Measurements from ENCODE around the gene TCF3.

TCF3 gene

GRCh38 chr19:1627194-1627593 is 25.2 kb downstream of the TCF3 start:
- H3K4me1 ChIP-seq (ENCODE audit: control insufficient read depth, insufficient read depth, low read length): no peaks in the 10 kb centered on the region
- no peaks in the 10 kb centered on the region for H3K9me3 ChIP-seq (ENCODE audit: control insufficient read depth in 2 of 2, low read length in 2 of 2)
- no peak overlapping the region for H3K27ac ChIP-seq (ENCODE audit: low read length)
- no peaks in the 10 kb centered on the region for H3K27me3 ChIP-seq (ENCODE audit: control insufficient read depth in 1 of 2, insufficient read depth in 2 of 2, low read length in 2 of 2)
- H3K36me3 ChIP-seq (ENCODE audit: control insufficient read depth in 2 of 2, insufficient read depth in 2 of 2, low read length in 2 of 2): peaks cover 0 to 11% of the 10 kb centered on the region in 2 donors
- no peak overlapping the region for H3K9ac ChIP-seq (ENCODE audit: low read length in 2 of 2)
- H3K4me3 ChIP-seq (ENCODE audit: low read length in 2 of 2): no peak overlapping the region

GRCh38 chr19:1626417-1627010 is 25.9 kb downstream of the TCF3 start:
- Histone ChIP-seq H3K9ac (ENCODE audit: low read length in 2 of 2) (no peak overlapping the region), H3K9me3 (ENCODE audit: control insufficient read depth in 2 of 2, low read length in 2 of 2) (no peaks in the 10 kb centered on the region), H3K36me3 (ENCODE audit: control insufficient read depth in 2 of 2, insufficient read depth in 2 of 2, low read length in 2 of 2) (peaks cover 0 to 6% of the 10 kb centered on the region in 2 donors), H3K27ac (ENCODE audit: low read length) (no peak overlapping the region), H3K27me3 (ENCODE audit: control insufficient read depth in 1 of 2, insufficient read depth in 2 of 2, low read length in 2 of 2) (no peaks in the 10 kb centered on the region), H3K4me3 (ENCODE audit: low read length in 2 of 2) (no peak overlapping the region), H3K4me1 (ENCODE audit: control insufficient read depth, insufficient read depth, low read length) (no peaks in the 10 kb centered on the region)

- Histone ChIP-seq H3K9me3 (ENCODE audit: control insufficient read depth in 2 of 2, low read length in 2 of 2) (no peaks in the 10 kb centered on the region), H3K9ac (ENCODE audit: low read length in 2 of 2) (no peak overlapping the region), H3K27ac (ENCODE audit: low read length) (no peak overlapping the region), H3K4me1 (ENCODE audit: control insufficient read depth, insufficient read depth, low read length) (no peaks in the 10 kb centered on the region), H3K4me3 (ENCODE audit: low read length in 2 of 2) (no peak overlapping the region), H3K27me3 (ENCODE audit: control insufficient read depth in 1 of 2, insufficient read depth in 2 of 2, low read length in 2 of 2) (no peaks in the 10 kb centered on the region), H3K36me3 (ENCODE audit: control insufficient read depth in 2 of 2, insufficient read depth in 2 of 2, low read length in 2 of 2) (peaks cover 0 to 12% of the 10 kb centered on the region in 2 donors)
Measured at GRCh38 chr19:1624458-1624857, 28.0 kb downstream of the TCF3 start.

DNA sequence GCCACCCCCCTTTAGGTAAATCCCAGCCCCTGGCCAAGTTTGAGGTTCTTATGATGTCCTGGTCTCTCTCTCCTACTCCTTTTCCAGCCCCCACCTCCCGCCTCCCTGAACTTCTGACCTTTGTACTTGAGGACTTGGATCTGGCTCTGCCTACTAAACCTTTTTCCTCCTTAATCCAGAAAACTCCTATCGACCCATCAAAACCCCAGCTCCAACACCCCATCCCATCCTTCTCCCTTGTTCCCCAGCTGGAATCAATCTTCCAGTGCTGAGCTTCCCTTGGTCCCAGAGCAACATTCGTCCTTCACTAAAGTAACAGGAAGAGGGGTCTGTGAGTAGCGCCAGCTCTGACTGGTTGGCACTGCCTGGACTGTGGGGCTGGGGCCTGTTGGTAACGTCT is 29.9 kb downstream of the TCF3 start:
- Histone ChIP-seq H3K27ac (ENCODE audit: low read length) (no peak overlapping the region), H3K27me3 (ENCODE audit: control insufficient read depth in 1 of 2, insufficient read depth in 2 of 2, low read length in 2 of 2) (no peaks in the 10 kb centered on the region), H3K4me1 (ENCODE audit: control insufficient read depth, insufficient read depth, low read length) (no peaks in the 10 kb centered on the region), H3K9me3 (ENCODE audit: control insufficient read depth in 2 of 2, low read length in 2 of 2) (no peaks in the 10 kb centered on the region), H3K9ac (ENCODE audit: low read length in 2 of 2) (no peak overlapping the region), H3K4me3 (ENCODE audit: low read length in 2 of 2) (no peak overlapping the region), H3K36me3 (ENCODE audit: control insufficient read depth in 2 of 2, insufficient read depth in 2 of 2, low read length in 2 of 2) (peaks cover 0 to 16% of the 10 kb centered on the region in 2 donors)

- H3K27ac ChIP-seq (ENCODE audit: low read length): no peak overlapping the region
- H3K27me3 ChIP-seq (ENCODE audit: control insufficient read depth in 1 of 2, insufficient read depth in 2 of 2, low read length in 2 of 2): no peaks in the 10 kb centered on the region
- no peak overlapping the region for H3K4me3 ChIP-seq (ENCODE audit: low read length in 2 of 2)
- H3K4me1 ChIP-seq (ENCODE audit: control insufficient read depth, insufficient read depth, low read length): no peaks in the 10 kb centered on the region
- no peaks in the 10 kb centered on the region for H3K9me3 ChIP-seq (ENCODE audit: control insufficient read depth in 2 of 2, low read length in 2 of 2)
- H3K9ac ChIP-seq (ENCODE audit: low read length in 2 of 2): no peak overlapping the region
- peaks cover 0 to 16% of the 10 kb centered on the region in 2 donors for H3K36me3 ChIP-seq (ENCODE audit: control insufficient read depth in 2 of 2, insufficient read depth in 2 of 2, low read length in 2 of 2)
Measured at GRCh38 chr19:1622007-1622406, 30.4 kb downstream of the TCF3 start.

DNA sequence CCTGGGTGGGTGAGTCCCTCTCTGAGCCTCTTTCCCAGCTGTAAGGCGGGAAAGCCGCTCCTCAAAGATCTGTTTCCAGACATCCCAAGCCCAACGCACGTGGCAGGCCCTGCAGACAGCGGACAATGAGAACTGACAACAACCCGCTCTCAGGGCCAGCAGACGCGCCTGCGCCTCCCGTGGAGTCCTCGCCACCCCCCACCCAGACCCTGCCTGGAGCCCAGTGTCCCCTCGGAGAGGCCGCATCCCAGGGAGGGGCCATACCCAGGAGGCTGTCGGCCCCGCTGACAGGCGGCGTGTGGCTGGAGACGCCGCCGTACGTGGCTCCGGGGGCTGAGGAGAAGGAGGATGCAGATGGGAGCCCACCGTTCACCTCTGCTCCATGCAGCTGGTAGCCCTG is 30.8 kb downstream of the TCF3 start:
- Histone ChIP-seq H3K4me3 (ENCODE audit: low read length in 2 of 2) (no peak overlapping the region), H3K36me3 (ENCODE audit: control insufficient read depth in 2 of 2, insufficient read depth in 2 of 2, low read length in 2 of 2) (peaks cover 0 to 16% of the 10 kb centered on the region in 2 donors), H3K4me1 (ENCODE audit: control insufficient read depth, insufficient read depth, low read length) (no peaks in the 10 kb centered on the region), H3K27me3 (ENCODE audit: control insufficient read depth in 1 of 2, insufficient read depth in 2 of 2, low read length in 2 of 2) (no peaks in the 10 kb centered on the region), H3K27ac (ENCODE audit: low read length) (no peak overlapping the region), H3K9me3 (ENCODE audit: control insufficient read depth in 2 of 2, low read length in 2 of 2) (no peaks in the 10 kb centered on the region), H3K9ac (ENCODE audit: low read length in 2 of 2) (no peak overlapping the region)

DNA sequence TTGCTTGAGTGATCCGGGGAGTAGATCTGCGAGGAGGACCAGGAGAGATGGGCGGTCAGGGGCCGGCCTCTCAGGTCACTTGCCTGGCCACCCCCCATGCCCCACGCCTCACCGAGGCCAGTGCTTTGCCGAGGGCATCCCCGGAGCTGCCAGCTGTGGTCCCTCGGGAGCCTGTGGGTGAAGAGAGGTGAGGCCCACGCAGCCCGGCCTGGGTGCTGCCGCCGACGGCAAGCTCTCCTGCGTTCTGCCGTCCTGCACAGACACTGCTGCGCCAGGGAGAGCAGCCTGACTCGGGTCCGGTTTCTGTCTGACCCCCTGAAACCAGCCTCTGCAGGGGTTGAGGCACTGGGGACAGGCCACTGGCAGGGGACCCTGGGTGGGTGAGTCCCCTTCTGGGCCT is 31.4 kb downstream of the TCF3 start:
- no peaks in the 10 kb centered on the region for H3K4me1 ChIP-seq (ENCODE audit: control insufficient read depth, insufficient read depth, low read length)
- H3K9me3 ChIP-seq (ENCODE audit: control insufficient read depth in 2 of 2, low read length in 2 of 2): no peaks in the 10 kb centered on the region
- H3K27ac ChIP-seq (ENCODE audit: low read length): no peak overlapping the region
- H3K27me3 ChIP-seq (ENCODE audit: control insufficient read depth in 1 of 2, insufficient read depth in 2 of 2, low read length in 2 of 2): no peaks in the 10 kb centered on the region
- peaks cover 0 to 16% of the 10 kb centered on the region in 2 donors for H3K36me3 ChIP-seq (ENCODE audit: control insufficient read depth in 2 of 2, insufficient read depth in 2 of 2, low read length in 2 of 2)
- H3K4me3 ChIP-seq (ENCODE audit: low read length in 2 of 2): no peak overlapping the region
- no peak overlapping the region for H3K9ac ChIP-seq (ENCODE audit: low read length in 2 of 2)

- H3K36me3 ChIP-seq (ENCODE audit: control insufficient read depth in 2 of 2, insufficient read depth in 2 of 2, low read length in 2 of 2): peaks cover 3 to 16% of the 10 kb centered on the region in 2 donors
Measured at GRCh38 chr19:1620502-1620901, 31.9 kb downstream of the TCF3 start.

GRCh38 chr19:1619703-1620102 is 32.7 kb downstream of the TCF3 start:
- Histone ChIP-seq H3K4me1 (ENCODE audit: control insufficient read depth, insufficient read depth, low read length) (no peaks in the 10 kb centered on the region), H3K27me3 (ENCODE audit: control insufficient read depth in 1 of 2, insufficient read depth in 2 of 2, low read length in 2 of 2) (no peaks in the 10 kb centered on the region), H3K9ac (ENCODE audit: low read length in 2 of 2) (no peak overlapping the region), H3K9me3 (ENCODE audit: control insufficient read depth in 2 of 2, low read length in 2 of 2) (no peaks in the 10 kb centered on the region), H3K27ac (ENCODE audit: low read length) (no peak overlapping the region), H3K36me3 (ENCODE audit: control insufficient read depth in 2 of 2, insufficient read depth in 2 of 2, low read length in 2 of 2) (peaks cover 3 to 21% of the 10 kb centered on the region in 2 donors), H3K4me3 (ENCODE audit: low read length in 2 of 2) (no peak overlapping the region)

More at GRCh38 chr19:1620502-1620901, 31.9 kb downstream of the TCF3 start:
- no peaks in the 10 kb centered on the region for H3K27me3 ChIP-seq (ENCODE audit: control insufficient read depth in 1 of 2, insufficient read depth in 2 of 2, low read length in 2 of 2)
- no peak overlapping the region for H3K9ac ChIP-seq (ENCODE audit: low read length in 2 of 2)
- no peaks in the 10 kb centered on the region for H3K9me3 ChIP-seq (ENCODE audit: control insufficient read depth in 2 of 2, low read length in 2 of 2)
- H3K4me3 ChIP-seq (ENCODE audit: low read length in 2 of 2): no peak overlapping the region
- H3K27ac ChIP-seq (ENCODE audit: low read length): no peak overlapping the region
- H3K4me1 ChIP-seq (ENCODE audit: control insufficient read depth, insufficient read depth, low read length): no peaks in the 10 kb centered on the region

DNA sequence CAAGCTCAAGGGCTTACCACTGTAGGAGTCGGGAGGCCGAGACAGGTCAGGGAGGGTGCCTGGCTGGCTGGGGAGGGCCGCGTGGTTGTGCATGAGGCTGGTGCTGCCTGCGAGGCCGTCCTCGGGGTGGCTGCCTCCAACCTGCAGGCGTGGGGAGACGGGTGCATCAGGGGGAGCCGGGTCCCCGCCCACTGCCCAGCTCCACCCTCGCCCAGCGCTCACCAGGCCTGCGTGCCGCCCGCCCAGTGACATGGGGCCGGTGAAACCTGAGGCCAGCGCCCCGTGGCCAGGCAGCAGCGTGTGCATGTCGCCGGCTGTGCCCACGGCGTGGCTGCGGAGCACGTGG is 33.3 kb downstream of the TCF3 start:
- no peaks in the 10 kb centered on the region for H3K9me3 ChIP-seq (ENCODE audit: control insufficient read depth in 2 of 2, low read length in 2 of 2)
- no peak overlapping the region for H3K27ac ChIP-seq (ENCODE audit: low read length)
- H3K4me1 ChIP-seq (ENCODE audit: control insufficient read depth, insufficient read depth, low read length): no peaks in the 10 kb centered on the region
- H3K36me3 ChIP-seq (ENCODE audit: control insufficient read depth in 2 of 2, insufficient read depth in 2 of 2, low read length in 2 of 2): peaks cover 3 to 25% of the 10 kb centered on the region in 2 donors
- no peaks in the 10 kb centered on the region for H3K27me3 ChIP-seq (ENCODE audit: control insufficient read depth in 1 of 2, insufficient read depth in 2 of 2, low read length in 2 of 2)
- no peak overlapping the region for H3K9ac ChIP-seq (ENCODE audit: low read length in 2 of 2)
- H3K4me3 ChIP-seq (ENCODE audit: low read length in 2 of 2): no peak overlapping the region

- Histone ChIP-seq H3K27ac (ENCODE audit: low read length) (no peak overlapping the region), H3K4me3 (ENCODE audit: low read length in 2 of 2) (no peak overlapping the region), H3K4me1 (ENCODE audit: control insufficient read depth, insufficient read depth, low read length) (no peaks in the 10 kb centered on the region), H3K9ac (ENCODE audit: low read length in 2 of 2) (no peak overlapping the region), H3K27me3 (ENCODE audit: control insufficient read depth in 1 of 2, insufficient read depth in 2 of 2, low read length in 2 of 2) (no peaks in the 10 kb centered on the region), H3K9me3 (ENCODE audit: control insufficient read depth in 2 of 2, low read length in 2 of 2) (no peaks in the 10 kb centered on the region), H3K36me3 (ENCODE audit: control insufficient read depth in 2 of 2, insufficient read depth in 2 of 2, low read length in 2 of 2) (peaks cover 3 to 26% of the 10 kb centered on the region in 2 donors)
Measured at GRCh38 chr19:1618157-1619093, 34.0 kb downstream of the TCF3 start.

Measured in stomach smooth muscle (tissue), 2 donors.